Fibroblast of the conjunctiva (primary cell): ENCODE measurements around the gene RUFY4.
A peak's percentile ranks its signal among the peaks of the same experiment; 100 is the strongest.

Experiments used
- DNase-seq: peaks from one replicate; pipeline ENCODE4 v3.0.0-alpha.2; 2010; ENCODE audit warnings: low read depth

RUFY4 gene, protein sequence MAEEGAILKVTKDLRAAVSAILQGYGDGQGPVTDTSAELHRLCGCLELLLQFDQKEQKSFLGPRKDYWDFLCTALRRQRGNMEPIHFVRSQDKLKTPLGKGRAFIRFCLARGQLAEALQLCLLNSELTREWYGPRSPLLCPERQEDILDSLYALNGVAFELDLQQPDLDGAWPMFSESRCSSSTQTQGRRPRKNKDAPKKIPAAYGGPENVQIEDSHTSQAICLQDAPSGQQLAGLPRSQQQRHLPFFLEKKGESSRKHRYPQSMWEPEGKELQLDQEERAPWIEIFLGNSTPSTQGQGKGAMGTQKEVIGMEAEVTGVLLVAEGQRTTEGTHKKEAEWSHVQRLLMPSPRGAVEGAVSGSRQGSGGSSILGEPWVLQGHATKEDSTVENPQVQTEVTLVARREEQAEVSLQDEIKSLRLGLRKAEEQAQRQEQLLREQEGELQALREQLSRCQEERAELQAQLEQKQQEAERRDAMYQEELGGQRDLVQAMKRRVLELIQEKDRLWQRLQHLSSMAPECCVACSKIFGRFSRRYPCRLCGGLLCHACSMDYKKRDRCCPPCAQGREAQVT

DNA sequence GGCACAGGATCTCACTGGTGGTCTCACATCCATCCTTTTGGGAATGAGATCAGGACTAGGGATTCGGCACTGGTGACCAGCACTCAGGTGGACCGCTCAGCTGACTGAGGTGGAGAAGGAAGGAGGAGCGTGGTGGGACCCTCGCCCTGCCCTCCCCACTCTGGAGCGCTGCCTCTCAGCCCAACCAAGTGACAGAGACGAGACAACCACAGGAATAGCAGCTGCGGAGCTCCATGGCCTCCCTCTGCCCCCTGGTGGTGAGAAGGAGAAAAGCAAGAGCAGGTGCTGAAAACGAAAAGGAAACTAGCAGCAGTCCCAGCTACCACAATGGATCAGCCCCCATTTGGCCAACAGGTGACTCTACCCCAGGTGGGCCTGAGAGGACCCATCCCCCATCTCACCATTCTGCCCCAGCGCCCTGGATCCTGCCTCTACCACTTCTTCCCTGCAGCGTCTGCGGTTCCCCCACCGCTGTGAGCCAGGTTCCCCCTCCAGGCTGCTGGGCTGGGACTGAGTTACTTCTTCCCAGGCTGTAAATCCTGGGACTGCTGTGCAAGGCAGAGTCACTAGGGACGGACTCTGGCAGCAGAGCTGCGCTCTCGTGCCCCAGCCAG, at the start of gene RUFY4:
RUFY4 (plus strand) TSS at position 533 of the 614 bp plus-strand sequence. CDS start 1,353 bp downstream, outside the sequence.
- DNase-seq = peak; percentile 38

DNA sequence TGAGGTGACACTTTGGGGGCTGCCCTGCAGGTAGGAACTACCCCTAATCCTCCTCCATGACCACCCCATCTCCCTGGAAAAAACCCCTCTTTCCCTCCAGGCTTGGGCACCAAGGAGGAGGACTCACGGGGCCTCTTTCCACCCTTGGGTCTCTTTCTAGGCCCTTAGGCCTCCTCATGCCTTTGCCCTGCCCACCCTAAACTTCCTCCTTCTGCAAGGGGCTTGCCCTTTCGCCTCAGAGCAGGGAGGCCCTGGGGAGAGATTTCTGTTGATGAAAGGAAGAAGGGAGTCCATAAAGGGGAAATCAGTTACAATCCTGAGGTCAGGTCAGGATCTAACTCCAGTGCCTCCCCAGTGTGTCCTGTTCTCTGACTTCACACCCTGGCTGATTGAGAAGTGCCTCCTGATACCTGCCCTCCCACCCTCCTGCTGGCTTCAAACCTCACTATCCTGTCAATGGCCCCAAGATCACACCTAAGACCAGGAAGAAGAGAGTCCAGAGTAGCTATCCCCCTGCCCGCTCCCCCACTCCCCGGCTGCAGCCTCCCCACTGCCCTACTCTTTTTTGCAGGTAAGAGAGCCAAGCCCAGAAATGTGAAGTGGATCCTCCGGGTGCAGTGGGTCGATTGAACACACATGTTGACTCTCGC, 49.5 kb upstream of the RUFY4 start:
- no peak for DNase-seq

DNA sequence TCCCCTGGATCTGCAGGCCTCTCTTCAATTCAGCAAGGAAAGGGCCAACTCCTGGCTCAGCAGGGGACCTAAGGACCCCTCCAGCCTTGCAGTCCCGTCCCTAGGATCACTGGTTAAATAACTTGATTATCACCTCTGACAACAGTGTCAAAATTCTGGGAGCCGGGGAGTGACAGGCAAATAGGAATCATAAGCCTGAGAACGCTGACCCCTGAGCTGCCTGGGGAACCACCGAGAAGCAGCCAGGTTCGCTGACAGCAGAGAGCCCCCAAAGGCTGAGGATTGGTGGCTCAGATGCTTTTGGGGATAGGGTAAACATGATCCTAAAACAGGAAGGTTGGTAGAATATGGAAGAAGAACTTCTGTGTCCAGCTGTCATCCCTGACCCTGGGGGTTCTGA, 48.8 kb upstream of the RUFY4 start:
- DNase-seq = no peak

DNA sequence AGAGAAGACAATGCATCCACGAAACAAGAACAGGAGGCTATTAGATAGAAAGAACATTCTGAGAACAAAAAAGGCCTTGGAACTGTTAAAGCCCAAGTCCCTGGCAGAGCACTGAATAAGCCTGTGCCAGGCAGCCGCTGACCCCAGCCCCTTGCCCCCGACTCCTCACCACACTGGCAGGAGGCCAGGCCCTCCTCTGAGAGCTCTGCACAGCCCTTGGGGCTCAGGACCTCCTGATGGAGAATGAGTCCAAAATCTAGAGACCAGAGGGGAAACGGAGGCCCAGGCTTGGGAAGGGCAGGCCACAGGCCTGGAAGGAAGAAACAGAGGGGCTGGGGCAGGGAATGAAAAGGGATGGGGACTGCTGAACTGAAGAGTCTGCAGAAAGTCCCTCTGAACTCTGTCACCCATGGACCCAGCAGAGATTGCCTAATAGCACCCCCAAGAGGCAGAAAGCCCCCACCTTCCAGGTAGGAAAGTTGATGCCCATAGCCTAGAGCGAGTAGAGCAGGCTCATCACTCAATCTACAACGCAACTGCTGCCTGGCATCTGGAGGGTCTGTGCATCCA, 48.0 kb upstream of the RUFY4 start:
- no peak for DNase-seq

DNA sequence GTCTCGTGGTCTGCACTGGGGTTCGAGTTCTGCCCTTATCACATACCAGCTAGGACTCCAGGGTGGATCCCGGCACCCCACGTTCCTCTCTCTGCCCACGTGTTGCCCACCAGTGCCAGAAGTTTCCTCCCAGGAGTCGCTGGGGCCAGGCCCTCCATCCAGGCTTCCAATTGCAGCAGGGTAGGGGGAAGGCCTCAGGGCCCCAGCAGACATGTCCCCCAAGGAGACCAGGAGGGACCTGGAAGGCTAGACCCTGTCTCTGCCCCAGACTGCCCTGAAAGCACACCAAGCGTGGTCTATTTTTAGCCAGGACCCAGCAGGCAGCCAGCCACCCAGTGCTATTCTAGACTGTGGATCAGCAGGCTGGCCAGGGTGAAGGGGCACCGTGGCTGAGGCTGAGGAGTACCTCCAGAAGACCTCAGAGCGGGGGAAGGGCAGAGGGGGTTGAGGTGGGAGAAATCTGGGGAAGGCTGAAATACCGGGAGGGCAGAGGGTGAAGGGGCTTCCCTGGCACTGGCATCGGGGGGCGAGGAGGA, 47.4 kb upstream of the RUFY4 start:
- DNase-seq = no peak

DNA sequence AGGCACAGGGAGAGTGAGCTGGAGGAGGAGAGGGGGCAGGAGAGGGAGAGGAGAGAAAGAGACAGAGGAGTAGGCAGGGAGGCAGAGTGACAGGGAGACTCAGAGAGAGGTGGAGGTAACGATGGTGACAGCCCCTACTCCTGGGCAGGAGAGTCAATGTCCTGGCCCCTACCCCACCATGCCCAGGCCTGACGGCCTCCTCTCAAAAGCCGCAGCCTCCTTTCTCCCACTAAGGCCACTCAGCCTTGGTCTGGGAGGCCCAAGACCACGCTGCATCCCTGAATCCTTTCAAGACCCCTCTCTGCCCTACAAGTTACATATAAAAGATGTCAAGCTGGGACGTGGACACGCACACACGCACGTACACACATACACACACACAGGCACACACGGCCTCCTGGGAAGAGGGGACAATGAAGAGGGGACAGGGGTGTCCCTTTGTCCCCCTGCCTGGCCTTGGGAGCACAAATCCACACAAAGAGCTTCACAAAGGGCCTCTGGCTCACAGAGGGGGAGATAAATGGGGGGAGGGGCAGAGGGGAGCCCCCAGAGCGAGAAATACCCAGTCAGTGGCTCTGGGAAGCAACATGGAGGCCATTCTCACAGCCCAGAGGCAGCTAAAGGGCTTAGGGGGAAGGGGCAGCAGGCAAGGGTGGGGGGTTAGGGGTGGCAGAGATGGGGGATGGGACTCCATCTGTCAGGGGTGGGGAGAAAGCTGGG, 46.8 kb upstream of the RUFY4 start:
- DNase-seq = no peak

DNA sequence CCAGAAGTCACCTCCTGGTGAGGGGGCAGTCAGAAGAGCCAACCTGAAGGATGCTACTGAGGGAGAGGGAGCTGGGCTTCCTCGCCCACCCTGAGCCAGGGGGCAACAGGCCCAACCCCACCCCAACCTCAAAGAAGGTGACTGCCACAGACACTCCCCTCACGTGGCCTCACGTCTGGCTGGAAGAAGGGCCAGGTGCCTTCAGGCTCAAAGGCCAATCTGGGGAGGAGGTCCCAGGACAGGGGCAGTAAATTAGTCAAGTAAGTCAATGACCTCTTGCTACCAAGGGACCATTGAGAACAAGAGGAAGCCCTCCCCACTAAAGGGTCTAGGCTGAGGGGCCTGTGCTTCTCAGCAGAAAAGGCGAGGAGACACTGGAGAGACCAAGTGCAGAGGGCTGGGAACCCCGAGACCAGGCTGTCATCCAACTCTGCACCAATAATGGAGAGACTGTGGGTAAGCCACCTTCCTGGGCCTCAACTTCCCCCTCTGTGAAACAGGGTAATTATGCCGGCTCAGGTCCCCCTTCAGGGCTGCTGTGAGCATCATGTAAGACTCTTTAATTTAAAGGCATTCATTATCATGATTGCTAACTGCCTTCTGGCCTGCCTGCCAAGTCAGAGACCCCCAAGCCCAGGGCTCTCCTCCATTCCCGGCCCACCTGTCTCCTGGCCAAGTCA, 46.1 kb upstream of the RUFY4 start:
- DNase-seq = no peak

DNA sequence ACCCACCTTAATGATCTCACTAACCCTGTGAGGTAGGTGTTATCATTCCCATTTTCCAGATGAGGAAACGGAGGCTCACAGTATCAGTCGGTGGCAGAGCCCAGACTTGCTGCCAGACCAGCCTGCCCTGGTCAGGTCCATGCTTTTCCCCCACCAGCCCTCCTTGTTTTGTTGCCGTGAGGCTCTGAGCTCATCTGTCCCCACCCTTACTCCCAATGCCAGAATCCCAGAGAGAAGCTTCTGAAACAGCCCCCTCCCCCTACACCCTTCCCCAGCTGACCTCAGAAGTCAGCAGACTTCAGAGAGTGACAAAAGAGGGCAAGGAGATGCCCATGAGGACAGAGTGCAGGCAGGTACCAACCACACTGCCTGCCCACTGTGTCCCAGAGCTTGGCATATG, 45.4 kb upstream of the RUFY4 start:
- DNase-seq = no peak

DNA sequence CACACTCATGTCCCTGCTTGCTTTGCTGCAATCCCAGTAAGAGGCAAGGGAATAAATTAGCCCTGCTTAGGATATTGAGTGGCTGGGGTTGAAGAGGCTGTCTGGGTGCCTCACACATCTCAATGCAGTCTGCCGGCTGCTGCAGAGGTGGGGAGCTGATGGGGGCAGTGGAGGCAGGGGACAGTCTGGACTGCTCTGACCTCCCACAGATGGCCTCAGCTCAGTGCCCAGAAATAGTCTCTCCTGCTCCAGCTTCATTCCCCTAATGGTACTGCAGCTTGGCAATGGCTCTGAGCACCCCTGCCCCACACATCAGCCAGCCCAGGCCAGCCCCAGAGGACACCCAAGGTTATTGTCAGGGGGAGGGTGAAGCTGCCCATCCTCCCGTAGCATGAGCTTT, 44.7 kb upstream of the RUFY4 start:
- DNase-seq = no peak

DNA sequence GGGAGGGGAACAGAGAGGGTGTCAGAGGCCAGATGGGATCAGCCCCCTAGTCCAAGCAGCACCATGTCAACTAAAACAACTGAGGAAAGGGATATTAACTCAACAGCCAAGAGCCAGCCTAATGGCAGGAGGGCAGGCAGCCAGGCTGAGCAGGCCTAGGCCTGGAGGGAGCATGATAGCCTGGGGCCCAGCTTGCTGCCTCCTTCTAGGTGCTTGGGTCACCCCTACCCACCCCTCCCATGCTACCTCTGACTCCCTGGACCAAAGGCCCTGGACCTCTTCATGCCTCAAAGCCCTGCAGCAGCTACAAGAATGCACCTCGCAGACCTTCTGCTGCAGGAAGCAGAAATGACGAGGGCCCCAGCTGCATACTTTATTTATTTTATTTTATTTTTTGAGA, 44.2 kb upstream of the RUFY4 start:
- DNase-seq = no peak

DNA sequence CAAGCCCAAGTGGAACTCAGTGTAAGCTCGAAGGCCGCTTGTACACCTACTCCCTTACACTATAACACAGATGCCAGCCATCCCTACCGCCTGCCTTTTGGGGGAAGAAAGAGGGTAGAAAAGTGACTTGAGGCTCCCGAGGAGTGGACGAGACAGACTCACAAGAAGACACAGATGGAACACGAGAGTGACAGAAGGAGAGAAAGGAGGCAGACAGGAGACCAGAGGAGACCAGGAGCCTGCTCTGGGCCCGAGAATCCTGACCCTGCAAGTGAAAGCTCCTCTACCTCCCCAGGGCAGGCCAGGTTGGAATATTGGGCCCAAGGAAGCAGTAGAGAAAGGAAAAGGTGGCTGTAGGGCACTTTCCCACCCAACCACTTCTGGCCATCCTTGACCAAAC, 42.8 kb upstream of the RUFY4 start:
- no peak for DNase-seq

DNA sequence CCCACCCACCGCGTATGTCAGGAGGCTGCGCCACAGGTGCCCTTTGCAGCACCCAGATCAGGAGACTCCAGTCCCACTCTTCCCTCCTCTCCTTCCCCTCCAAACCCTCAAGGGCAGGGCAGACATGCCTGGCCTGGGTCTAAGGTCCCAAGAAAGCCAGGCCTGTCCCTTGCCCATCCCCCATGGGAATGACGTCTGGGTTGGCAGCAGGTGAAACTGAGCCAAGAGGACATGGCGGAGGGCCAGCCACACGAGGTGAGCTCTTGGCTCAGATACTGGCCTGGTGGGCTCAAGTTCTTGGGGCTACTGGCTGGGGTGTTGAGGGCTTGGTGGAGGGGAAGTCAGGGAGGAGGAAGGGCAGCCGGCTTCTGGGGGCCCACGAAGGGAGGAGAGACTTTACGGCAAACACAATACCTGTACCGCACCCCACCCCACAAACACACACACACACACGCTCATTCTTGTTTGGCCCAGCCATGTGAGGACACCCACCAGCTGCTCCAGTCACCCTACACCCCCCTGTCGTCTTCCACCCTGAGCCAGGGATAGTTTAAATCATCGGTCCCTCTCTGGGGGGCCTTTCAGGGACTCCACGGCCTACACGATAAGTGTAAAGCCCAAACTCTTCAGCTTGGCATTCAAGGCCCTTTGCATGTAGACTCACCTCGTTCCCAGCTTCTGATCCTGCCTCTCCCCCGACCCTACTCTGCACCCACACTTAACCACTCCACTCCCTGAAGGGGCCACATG, 42.2 kb upstream of the RUFY4 start:
- DNase-seq = no peak

DNA sequence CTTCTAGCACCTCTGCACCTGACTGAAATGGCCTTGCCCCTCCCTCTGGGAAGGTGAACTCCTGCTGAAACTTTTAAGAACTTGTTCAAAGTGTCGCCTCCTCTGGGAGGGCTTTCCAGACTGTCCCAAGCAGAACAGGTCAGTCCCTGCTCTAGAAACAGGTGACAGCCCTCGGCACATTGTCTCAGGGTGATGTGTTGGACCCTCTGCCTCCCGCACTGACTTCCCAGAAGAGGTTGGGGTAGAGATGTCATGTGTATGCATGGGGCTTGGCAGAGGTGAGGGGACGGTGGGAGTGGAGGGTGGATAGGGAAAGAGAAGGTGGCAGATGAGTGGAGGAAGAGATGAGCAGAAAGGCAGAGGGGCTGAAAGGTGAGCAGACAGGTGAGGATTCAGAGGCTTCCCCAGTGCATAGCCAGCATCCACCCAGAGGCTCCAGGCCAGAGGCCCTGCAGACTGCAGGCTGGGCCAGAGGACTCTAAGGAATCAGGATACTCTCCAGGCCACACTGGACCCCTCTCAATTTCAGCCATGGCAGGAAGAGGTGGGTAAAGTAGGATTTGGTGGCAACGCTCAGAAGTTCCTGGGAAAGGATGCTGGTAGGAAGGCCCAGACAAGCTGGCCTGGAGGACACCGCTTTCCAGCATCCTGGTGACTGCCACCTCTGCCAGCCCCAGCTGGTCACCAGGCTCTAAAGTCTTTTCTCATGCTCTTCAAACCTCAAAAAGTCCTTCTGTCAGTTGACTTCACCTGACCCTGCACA, 41.4 kb upstream of the RUFY4 start:
- DNase-seq = no peak

DNA sequence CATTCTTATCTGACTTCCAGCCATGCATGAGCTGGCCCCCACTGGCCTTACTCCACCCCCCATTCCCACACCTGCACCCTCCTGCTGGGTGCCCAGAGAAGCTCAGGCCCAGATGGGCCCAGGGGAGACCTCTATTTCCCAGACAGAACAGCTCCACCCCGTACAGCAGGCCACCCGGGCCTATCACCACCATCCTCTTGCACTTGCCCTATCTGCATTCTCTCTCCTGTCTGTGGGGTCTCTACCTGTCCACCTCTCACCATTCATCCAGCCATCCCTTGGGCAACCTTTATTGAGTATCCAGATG, 40.9 kb upstream of the RUFY4 start:
- no peak for DNase-seq

DNA sequence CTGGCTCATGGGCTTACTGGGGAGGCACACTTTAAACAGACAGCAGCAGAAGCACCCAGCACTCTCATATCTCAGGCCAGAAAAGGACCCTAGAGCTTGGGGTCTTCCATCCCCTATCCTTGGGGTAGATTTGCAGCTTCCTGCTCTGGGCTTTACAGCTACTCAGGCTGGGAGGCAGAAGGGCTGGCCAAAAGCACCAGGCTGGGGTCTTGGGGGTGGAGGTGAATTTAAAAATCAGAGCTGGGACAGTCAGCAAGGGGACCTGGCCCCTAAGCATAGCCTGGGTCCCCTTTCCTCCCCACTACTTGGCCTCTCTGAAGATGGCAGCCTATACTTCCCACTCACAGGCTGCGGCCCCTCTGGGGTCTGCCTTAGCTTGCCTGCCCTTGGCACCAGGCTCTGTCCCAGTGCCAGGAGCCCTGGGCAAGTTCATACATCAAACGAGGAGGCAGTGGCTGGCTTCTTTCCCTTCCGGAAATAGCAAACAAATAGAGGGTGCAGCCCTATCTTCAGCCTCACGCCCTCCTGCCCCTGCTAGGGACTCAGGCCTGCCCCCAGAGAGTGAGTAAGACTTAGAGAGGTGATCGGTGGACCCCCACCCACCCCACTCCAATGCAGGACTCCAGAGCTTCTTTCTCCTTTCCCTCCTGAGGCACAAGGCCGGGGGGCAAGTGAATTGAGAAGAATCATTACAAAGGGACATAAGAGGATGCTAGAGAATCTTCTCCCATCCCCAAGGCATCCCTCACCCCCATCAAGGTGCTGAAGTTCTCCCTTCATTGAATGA, 40.3 kb upstream of the RUFY4 start:
- DNase-seq = no peak

DNA sequence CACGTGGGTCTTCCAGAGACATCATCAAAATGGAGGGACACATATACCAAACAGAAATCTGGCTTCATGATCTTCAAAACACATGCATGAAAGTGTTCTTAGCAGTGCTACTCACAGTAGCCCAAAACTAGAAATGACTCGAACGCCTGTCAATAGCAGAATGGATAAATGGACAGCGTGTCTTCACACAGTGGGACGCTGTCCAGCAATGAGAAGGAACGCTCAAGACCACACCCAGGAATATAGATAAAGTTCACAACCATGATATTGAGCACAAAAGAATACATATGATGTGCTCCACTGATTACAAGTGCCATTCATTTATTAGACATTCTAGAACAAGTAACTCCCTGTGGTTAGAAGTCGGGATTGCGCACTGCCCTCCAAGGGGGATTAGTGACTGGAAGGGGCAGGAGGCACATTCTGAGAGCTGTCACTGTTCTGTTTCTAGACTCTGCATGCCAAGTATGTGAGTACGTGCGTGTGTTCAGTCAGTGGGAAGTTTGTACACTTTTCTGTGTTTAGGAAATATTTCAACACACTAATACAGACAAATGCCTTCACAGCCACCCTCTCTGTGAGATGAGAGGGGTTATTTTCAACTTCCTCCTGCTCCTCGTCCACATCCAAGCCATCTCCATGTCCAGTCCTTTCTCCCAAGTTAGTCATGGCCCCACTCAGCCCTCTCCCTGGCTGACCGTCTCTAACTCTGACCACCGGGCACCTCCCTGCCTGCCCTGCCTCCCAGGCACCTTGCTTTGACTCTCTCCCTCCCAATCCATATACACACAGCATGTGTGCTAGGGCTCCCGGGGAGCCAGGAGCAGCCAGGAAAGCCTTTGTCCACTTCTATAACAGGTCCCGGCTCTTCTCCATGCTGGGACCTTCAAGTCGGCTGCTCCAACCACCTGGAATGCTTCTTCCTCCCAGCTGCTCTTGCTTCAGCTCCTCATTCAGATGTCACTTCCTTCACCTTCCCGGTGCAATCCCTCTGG, 39.4 kb upstream of the RUFY4 start:
- DNase-seq = no peak

DNA sequence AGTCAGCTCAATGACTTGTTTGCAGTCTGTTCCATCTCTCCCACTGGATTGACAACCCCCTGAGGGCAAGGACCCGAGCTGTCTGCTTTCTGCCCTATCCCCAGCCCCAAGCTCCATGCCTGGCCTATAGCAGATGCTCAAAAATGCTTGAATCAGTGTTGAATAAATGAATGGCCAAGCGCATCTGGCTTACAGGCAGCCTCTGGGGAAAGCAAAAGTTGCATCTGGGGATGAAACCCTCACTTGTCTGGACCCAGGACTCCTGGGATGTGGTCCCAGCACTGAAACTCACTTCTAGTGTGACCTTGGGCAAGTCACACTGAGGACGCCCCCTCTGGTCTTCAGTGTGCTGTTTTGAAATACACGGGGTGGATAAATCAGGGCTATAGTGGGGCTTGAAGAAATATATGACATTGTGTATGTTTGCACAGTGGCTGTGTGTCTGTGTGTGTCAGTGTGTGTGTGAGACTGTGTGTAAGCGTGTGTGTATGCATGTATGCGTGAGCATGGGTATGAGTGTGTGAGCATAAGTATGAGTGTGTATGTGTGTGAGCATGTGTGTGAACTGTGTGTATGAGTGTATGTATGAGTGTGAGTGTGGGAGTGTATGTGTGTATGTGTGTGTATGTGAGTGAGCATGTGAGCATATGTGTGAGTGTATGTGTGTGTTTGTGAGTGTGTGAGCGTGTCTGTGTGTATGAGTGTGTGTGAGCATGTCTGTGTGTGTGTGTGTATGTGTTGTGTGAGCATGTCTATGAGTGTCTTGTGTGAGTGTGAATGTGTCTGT, 38.5 kb upstream of the RUFY4 start:
- no peak for DNase-seq
